H1 (cell line): Measurements from ENCODE around the gene C19orf25.

Experiments
- CTBP2 ChIP-seq: IDR thresholded peaks from 2 replicates; pipeline ENCODE4 v1.7.0; 2011; ENCODE audit warnings: borderline replicate concordance, mild to moderate bottlenecking, moderate library complexity, mixed read lengths, low read length; ENCODE audit not compliant: insufficient read depth, insufficient read length
- EP300 ChIP-seq, 2 experiments: IDR thresholded peaks; 1 replicate in 1 of 2; 2 replicates in 1 of 2; pipeline ENCODE4 v1.6.1; 2011 to 2012; ENCODE audit warnings: low read depth in 2 of 2, low read length in 2 of 2, mild to moderate bottlenecking in 2 of 2, borderline replicate concordance in 1 of 2, inconsistent platforms in 1 of 2, moderate library complexity in 1 of 2
- JUND ChIP-seq: IDR thresholded peaks from 2 replicates; pipeline ENCODE4 v1.6.1; 2011; ENCODE audit warnings: mild to moderate bottlenecking, improper control_type of control experiment, low read length
- NANOG ChIP-seq: IDR thresholded peaks from 2 replicates; pipeline ENCODE4 v1.6.1; 2011; ENCODE audit warnings: low read length, low read depth, mild to moderate bottlenecking, inconsistent platforms; ENCODE audit not compliant: insufficient read depth, poor library complexity, severe bottlenecking
- YY1 ChIP-seq: IDR thresholded peaks from 2 replicates; pipeline ENCODE4 v1.6.1; 2011; ENCODE audit warnings: low read depth, mild to moderate bottlenecking, low read length
- TF ChIP-seq, protein P1 (sequence below), 3 experiments: IDR thresholded peaks; 1 replicate in 2 of 3; 2 replicates in 1 of 3; pipeline versions ENCODE4 v1.5.1 to v1.6.1; 2011; ENCODE audit warnings: low read length in 3 of 3, mild to moderate bottlenecking in 3 of 3, inconsistent platforms in 2 of 3, low read depth in 1 of 3, moderate library complexity in 1 of 3; ENCODE audit not compliant: insufficient read depth in 1 of 3; ENCODE audit errors: control extremely low read depth in 1 of 3

DNA sequence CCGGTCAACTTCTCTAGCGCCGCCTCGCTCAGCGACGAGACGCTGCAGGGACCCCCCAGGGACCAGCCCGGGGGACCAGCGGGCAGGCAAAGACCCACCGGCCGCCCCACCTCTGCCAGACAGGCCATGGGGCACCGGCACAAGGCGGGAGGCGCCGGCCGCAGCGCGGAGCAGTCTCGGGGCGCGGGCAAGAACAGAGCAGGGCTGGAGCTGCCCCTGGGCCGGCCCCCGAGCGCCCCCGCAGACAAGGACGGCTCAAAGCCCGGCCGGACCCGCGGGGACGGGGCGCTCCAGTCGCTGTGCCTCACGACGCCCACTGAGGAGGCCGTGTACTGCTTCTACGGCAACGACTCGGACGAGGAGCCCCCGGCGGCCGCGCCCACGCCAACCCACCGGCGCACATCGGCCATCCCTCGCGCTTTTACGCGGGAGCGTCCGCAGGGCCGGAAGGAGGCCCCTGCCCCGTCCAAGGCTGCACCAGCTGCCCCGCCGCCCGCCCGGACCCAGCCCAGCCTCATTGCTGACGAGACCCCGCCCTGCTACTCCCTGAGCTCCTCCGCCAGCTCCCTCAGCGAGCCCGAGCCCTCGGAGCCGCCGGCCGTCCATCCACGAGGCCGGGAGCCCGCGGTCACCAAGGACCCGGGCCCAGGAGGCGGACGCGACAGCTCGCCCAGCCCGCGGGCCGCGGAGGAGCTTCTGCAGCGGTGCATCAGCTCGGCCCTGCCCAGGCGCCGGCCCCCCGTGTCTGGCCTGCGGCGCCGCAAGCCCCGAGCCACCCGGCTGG is 11.3 kb downstream of the C19orf25 start:
- TF ChIP-seq NANOG (no peak), CTBP2 (no peak), EP300 (IDR thresholded peaks at IDR 0.05; ENCODE audit: borderline replicate concordance in 1 of 2, low read depth in 2 of 2, low read length in 2 of 2) (no peak), JUND (no peak), YY1 (no peak)
- TF ChIP-seq, protein P1, sequence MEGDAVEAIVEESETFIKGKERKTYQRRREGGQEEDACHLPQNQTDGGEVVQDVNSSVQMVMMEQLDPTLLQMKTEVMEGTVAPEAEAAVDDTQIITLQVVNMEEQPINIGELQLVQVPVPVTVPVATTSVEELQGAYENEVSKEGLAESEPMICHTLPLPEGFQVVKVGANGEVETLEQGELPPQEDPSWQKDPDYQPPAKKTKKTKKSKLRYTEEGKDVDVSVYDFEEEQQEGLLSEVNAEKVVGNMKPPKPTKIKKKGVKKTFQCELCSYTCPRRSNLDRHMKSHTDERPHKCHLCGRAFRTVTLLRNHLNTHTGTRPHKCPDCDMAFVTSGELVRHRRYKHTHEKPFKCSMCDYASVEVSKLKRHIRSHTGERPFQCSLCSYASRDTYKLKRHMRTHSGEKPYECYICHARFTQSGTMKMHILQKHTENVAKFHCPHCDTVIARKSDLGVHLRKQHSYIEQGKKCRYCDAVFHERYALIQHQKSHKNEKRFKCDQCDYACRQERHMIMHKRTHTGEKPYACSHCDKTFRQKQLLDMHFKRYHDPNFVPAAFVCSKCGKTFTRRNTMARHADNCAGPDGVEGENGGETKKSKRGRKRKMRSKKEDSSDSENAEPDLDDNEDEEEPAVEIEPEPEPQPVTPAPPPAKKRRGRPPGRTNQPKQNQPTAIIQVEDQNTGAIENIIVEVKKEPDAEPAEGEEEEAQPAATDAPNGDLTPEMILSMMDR (IDR thresholded peaks at IDR 0.05; ENCODE audit: control extremely low read depth in 1 of 3, insufficient read depth in 1 of 3, low read depth in 1 of 3, low read length in 3 of 3) = no peak
